ENCODE results near the gene IPO5.

IPO5 gene

DNA sequence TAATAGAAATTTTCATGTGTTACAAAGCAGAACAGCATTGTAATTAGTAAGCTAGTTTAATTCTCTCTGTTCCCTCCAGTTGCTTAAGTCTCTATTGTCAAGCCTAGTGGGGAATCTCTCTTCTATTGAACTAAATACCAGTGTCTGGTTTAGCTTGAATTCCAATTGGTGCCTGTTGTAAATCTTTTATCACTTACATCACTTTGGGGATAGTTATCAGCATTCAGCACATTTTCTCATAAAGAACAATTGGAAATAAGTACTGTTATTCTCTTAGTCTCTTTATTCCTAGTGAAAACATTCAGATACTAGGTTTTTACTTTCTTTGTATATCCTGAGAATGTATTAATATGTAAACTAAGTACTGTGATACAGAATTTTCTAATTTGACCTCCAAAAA lies 25.2 kb downstream of the IPO5 start:
- Histone ChIP-seq H3K9ac (ENCODE audit: low read length) (peak overlapping the region; percentile 79), H3K27ac (ENCODE audit: low read depth, low read length) (no peak overlapping the region), H3K36me3 (ENCODE audit: low read length) (peaks cover 15% of the 10 kb centered on the region; the same call in 1 of the 2 replicates), H3K4me3 (ENCODE audit: insufficient read depth, low read length, poor library complexity, severe bottlenecking) (peak overlapping the region; percentile 91), H3K9me2 (replicated peaks; ENCODE audit: insufficient read depth, low read length) (no peaks in the 10 kb centered on the region), H4K20me1 (ENCODE audit: low read depth, low read length) (peaks cover 40% of the 10 kb centered on the region), H3F3A (ENCODE audit: insufficient read depth) (0 out of 2 replicates have a peak, but pooled peaks cover 6% of the 10 kb centered on the region), H3K9me3 (ENCODE audit: insufficient read depth, low read length) (no peaks in the 10 kb centered on the region), H3K79me2 (ENCODE audit: insufficient read depth, low read length) (peaks cover 67% of the 10 kb centered on the region), H2AFZ (ENCODE audit: low read depth, low read length, severe bottlenecking) (no peak overlapping the region), H3K4me2 (ENCODE audit: low read depth, low read length, poor library complexity, severe bottlenecking) (peak overlapping the region; percentile 99), H3K27me3 (ENCODE audit: low read length) (no peaks in the 10 kb centered on the region)
- TF ChIP-seq EZH2phosphoT487 (conservative IDR thresholded peaks at IDR 0.05; ENCODE audit: low read length) = no peak
- TF ChIP-seq, protein P1, sequence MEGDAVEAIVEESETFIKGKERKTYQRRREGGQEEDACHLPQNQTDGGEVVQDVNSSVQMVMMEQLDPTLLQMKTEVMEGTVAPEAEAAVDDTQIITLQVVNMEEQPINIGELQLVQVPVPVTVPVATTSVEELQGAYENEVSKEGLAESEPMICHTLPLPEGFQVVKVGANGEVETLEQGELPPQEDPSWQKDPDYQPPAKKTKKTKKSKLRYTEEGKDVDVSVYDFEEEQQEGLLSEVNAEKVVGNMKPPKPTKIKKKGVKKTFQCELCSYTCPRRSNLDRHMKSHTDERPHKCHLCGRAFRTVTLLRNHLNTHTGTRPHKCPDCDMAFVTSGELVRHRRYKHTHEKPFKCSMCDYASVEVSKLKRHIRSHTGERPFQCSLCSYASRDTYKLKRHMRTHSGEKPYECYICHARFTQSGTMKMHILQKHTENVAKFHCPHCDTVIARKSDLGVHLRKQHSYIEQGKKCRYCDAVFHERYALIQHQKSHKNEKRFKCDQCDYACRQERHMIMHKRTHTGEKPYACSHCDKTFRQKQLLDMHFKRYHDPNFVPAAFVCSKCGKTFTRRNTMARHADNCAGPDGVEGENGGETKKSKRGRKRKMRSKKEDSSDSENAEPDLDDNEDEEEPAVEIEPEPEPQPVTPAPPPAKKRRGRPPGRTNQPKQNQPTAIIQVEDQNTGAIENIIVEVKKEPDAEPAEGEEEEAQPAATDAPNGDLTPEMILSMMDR (IDR thresholded peaks at IDR 0.05; ENCODE audit: insufficient read depth, low read length, poor library complexity, severe bottlenecking) = no peak

DNA sequence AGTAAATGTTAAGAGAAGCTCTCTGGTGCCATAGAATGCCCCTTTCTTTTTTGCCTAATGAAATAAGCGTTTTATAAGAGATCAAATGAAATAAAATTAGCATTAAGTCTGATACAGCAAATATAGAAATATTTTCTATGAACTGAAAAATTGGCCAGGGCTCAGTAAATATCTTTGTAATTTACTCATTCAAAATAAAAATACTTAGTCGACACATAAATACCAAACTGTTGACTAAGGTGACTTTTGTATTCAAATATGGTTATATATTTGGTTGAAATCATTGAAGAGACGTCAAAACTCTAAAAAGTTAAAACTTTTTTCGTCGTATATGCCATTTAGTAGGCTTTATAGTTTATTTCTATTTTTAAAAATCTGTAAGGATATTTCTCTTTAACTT lies 25.6 kb downstream of the IPO5 start:
- H4K20me1 ChIP-seq (ENCODE audit: low read depth, low read length) = peaks cover 40% of the 10 kb centered on the region
- H3K36me3 ChIP-seq (ENCODE audit: low read length) = peaks cover 16% of the 10 kb centered on the region; the same call in 1 of the 2 replicates
- TF ChIP-seq, protein P1 (IDR thresholded peaks at IDR 0.05; ENCODE audit: insufficient read depth, low read length, poor library complexity, severe bottlenecking) = no peak
- TF ChIP-seq EZH2phosphoT487 (conservative IDR thresholded peaks at IDR 0.05; ENCODE audit: low read length) = no peak
- H3K79me2 ChIP-seq (ENCODE audit: insufficient read depth, low read length) = peaks cover 68% of the 10 kb centered on the region
- H3K27ac ChIP-seq (ENCODE audit: low read depth, low read length) = no peak overlapping the region
- H3K9me3 ChIP-seq (ENCODE audit: insufficient read depth, low read length) = no peaks in the 10 kb centered on the region
- 0 out of 2 replicates have a peak, but pooled peaks cover 6% of the 10 kb centered on the region for H3F3A ChIP-seq (ENCODE audit: insufficient read depth)
- H3K9ac ChIP-seq (ENCODE audit: low read length) = no peak overlapping the region
- H3K9me2 ChIP-seq (replicated peaks; ENCODE audit: insufficient read depth, low read length) = no peaks in the 10 kb centered on the region
- no peaks in the 10 kb centered on the region for H3K27me3 ChIP-seq (ENCODE audit: low read length)
- no peak overlapping the region for H3K4me3 ChIP-seq (ENCODE audit: insufficient read depth, low read length, poor library complexity, severe bottlenecking)
- H2AFZ ChIP-seq (ENCODE audit: low read depth, low read length, severe bottlenecking) = no peak overlapping the region
- H3K4me2 ChIP-seq (ENCODE audit: low read depth, low read length, poor library complexity, severe bottlenecking) = peak overlapping the region; percentile 99

DNA sequence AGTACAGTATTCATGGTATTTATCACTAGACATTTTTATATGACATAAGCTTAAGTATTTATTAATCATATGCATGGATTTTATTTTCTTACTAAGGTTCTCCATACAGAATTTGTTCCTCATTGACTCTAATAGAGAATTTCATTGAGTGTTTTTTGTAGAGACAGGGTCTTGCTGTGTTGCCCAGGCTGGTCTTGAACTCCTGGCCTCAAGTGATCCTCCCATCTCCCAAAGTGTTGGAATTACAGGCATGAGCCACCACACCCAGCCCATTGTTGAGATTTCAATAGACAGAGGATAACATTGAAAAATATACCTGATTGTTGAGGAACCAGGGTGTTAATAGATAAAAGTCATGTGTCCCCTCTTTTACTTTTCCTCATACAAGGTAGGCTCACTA lies 26.1 kb downstream of the IPO5 start:
- no peak overlapping the region for H3K4me3 ChIP-seq (ENCODE audit: insufficient read depth, low read length, poor library complexity, severe bottlenecking)
- no peaks in the 10 kb centered on the region for H3K9me2 ChIP-seq (replicated peaks; ENCODE audit: insufficient read depth, low read length)
- H3K36me3 ChIP-seq (ENCODE audit: low read length) = peaks cover 21% of the 10 kb centered on the region
- no peak for TF ChIP-seq EZH2phosphoT487 (conservative IDR thresholded peaks at IDR 0.05; ENCODE audit: low read length)
- TF ChIP-seq, protein P1 (IDR thresholded peaks at IDR 0.05; ENCODE audit: insufficient read depth, low read length, poor library complexity, severe bottlenecking) = no peak
- no peak overlapping the region for H3K9ac ChIP-seq (ENCODE audit: low read length)
- peaks cover 68% of the 10 kb centered on the region for H3K79me2 ChIP-seq (ENCODE audit: insufficient read depth, low read length)
- H3K27ac ChIP-seq (ENCODE audit: low read depth, low read length) = no peak overlapping the region
- H2AFZ ChIP-seq (ENCODE audit: low read depth, low read length, severe bottlenecking) = no peak overlapping the region
- no peaks in the 10 kb centered on the region for H3K9me3 ChIP-seq (ENCODE audit: insufficient read depth, low read length)
- H3K27me3 ChIP-seq (ENCODE audit: low read length) = no peaks in the 10 kb centered on the region
- H3K4me2 ChIP-seq (ENCODE audit: low read depth, low read length, poor library complexity, severe bottlenecking) = peak overlapping the region; percentile 99
- H3F3A ChIP-seq (ENCODE audit: insufficient read depth) = 0 out of 2 replicates have a peak, but pooled peaks cover 10% of the 10 kb centered on the region
- H4K20me1 ChIP-seq (ENCODE audit: low read depth, low read length) = peaks cover 40% of the 10 kb centered on the region
